ENCODE measurements around the gene PAPOLA. TPM values are rescaled to one million over a fixed set of nuclear protein-coding genes. Genes with fewer than 3 reads are reported as not detected.
A peak's percentile ranks its signal among the peaks of the same experiment; 100 is the strongest.
"Not testable (repeated sequence)": the region's sequence is repeated elsewhere in the genome, so short reads cannot be mapped to it uniquely, and the experiment has no call there.

The PAPOLA gene
- total and polyA plus RNA-seq, 3 experiments from 2014 or later = 67.7 to 186 (median 184) TPM

DNA sequence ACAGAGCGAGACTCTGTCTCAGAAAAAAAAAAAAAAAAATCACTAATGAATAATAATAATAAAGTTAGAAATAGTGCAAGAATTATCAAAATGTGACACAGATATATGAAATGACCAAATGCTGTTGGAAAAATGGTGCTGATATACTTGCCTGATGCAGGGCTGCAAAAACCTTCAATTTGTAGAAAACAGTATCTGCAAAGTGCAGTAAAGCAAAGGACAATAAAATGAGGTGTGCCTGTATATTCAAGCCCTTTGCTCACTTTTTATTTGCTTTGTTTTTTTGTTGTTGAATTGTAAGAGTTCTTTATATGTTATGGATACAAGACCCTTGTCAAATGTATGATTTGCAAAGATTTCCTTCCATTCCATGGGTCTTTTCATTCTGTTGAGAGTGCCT lies 9.0 kb upstream of the PAPOLA start:
- ChIA-PET POLR2A (no interaction called here), CTCF (no interaction called here)
- H3K27ac Mint-ChIP-seq = no peak overlapping the region

GRCh38 chr14:96494331-96494730 lies 7.9 kb upstream of the PAPOLA start:
- no peaks in the 10 kb centered on the region for H3K27me3 ChIP-seq (ENCODE audit: insufficient read depth, low read length, poor library complexity, severe bottlenecking)
- ChIA-PET CTCF (no interaction called here), POLR2A (no interaction called here)
- no peaks in the 10 kb centered on the region for H3K9me3 ChIP-seq (ENCODE audit: low read length)
- Mint-ChIP-seq H3K4me1 (peaks cover 5 to 9% (median 6%) of the 10 kb centered on the region in 3 donors), H3K27ac (no peak overlapping the region), H3K4me3 (no peak overlapping the region), H3K9me3 (no peaks in the 10 kb centered on the region), H3K36me3 (peaks cover 0 to 7% (median 3%) of the 10 kb centered on the region in 3 donors), H3K27me3 (peaks cover 17 to 37% of the 10 kb centered on the region in 2 donors)
- H3K4me3 ChIP-seq (ENCODE audit: low read length) = no peak overlapping the region
- H3K27ac ChIP-seq (ENCODE audit: low read depth, low read length) = no peak overlapping the region
- DNase-seq = no peak
- H3K36me3 ChIP-seq (ENCODE audit: insufficient read depth, low read length) = no peaks in the 10 kb centered on the region
- H3K4me1 ChIP-seq (ENCODE audit: insufficient read depth, low read length) = no peaks in the 10 kb centered on the region

More for the DNA sequence above, 9.0 kb upstream of the PAPOLA start:
- no peaks in the 10 kb centered on the region for H3K4me1 ChIP-seq (ENCODE audit: insufficient read depth, low read length)
- Mint-ChIP-seq H3K4me1 (peaks cover 5 to 9% (median 6%) of the 10 kb centered on the region in 3 donors), H3K36me3 (peaks cover 0 to 7% (median 3%) of the 10 kb centered on the region in 3 donors), H3K9me3 (no peaks in the 10 kb centered on the region), H3K27me3 (peaks cover 19 to 41% of the 10 kb centered on the region in 2 donors), H3K4me3 (no peak overlapping the region)
- H3K4me3 ChIP-seq (ENCODE audit: low read length) = no peak overlapping the region
- H3K36me3 ChIP-seq (ENCODE audit: insufficient read depth, low read length) = no peaks in the 10 kb centered on the region
- H3K27me3 ChIP-seq (ENCODE audit: insufficient read depth, low read length, poor library complexity, severe bottlenecking) = no peaks in the 10 kb centered on the region
- no peak for DNase-seq
- no peaks in the 10 kb centered on the region for H3K9me3 ChIP-seq (ENCODE audit: low read length)
- no peak overlapping the region for H3K27ac ChIP-seq (ENCODE audit: low read depth, low read length)

DNA sequence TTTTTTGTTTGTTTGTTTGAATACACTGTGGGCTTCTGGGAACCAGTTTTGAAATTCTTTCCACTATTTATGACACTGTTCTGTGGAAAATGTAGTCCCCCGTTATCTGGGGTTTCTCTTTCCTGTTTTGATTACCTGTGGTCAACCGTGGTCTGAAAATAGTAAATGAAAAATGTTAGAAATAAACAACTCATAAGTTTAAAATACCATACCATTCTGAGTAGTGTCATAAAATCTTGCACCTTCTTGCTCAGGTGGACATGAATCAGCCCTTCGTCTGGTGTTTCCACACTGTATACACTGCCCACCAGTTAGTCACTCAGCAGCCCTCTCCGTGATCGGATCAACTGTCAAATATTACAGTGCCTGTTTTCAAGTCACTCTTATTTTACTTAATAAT lies 5.1 kb upstream of the PAPOLA start:
- peaks cover 14 to 23% (median 15%) of the 10 kb centered on the region in 3 donors for H3K4me1 Mint-ChIP-seq
- no peak for DNase-seq
- H3K9me3 Mint-ChIP-seq = no peaks in the 10 kb centered on the region
- no peaks in the 10 kb centered on the region for H3K36me3 ChIP-seq (ENCODE audit: insufficient read depth, low read length)
- peaks cover 16 to 20% of the 10 kb centered on the region in 2 donors for H3K27me3 Mint-ChIP-seq
- no peak overlapping the region for H3K27ac Mint-ChIP-seq
- POLR2A ChIA-PET = no interaction called here
- H3K9me3 ChIP-seq (ENCODE audit: low read length) = no peaks in the 10 kb centered on the region
- H3K27ac ChIP-seq (ENCODE audit: low read depth, low read length) = no peak overlapping the region
- H3K4me3 Mint-ChIP-seq = no peak overlapping the region
- no peaks in the 10 kb centered on the region for H3K27me3 ChIP-seq (ENCODE audit: insufficient read depth, low read length, poor library complexity, severe bottlenecking)
- no peak overlapping the region for H3K4me3 ChIP-seq (ENCODE audit: low read length)
- peaks cover 6% of the 10 kb centered on the region for H3K4me1 ChIP-seq (ENCODE audit: insufficient read depth, low read length)
- CTCF ChIA-PET = no interaction called here
- peaks cover 3 to 4% (median 3%) of the 10 kb centered on the region in 3 donors for H3K36me3 Mint-ChIP-seq

DNA sequence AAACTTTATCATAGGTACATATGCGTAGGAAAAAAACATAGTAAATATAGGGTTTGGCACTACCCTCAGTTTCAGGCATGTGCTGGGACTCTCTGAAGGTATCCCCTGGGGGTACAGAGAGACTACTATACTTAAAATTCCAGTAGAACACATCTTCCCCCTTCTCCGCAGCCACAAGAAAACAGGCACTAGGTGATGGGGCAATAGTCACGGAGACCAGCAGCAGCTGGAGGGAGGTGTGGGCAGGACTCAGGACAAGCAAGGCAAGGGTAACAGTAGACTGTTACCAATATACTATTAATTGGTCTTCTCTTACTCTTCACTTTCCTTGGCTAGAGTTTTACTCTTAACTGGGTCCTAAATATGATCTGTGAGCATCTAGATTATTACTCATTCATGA lies 4.6 kb upstream of the PAPOLA start:
- Mint-ChIP-seq H3K9me3 (no peaks in the 10 kb centered on the region), H3K4me1 (peaks cover 15 to 26% (median 16%) of the 10 kb centered on the region in 3 donors), H3K36me3 (peaks cover 2 to 8% (median 3%) of the 10 kb centered on the region in 3 donors), H3K27ac (no peak overlapping the region), H3K27me3 (peaks cover 15 to 17% of the 10 kb centered on the region in 2 donors), H3K4me3 (peak overlapping the region in 1 of 7 donors; percentile 9)
- no peak overlapping the region for H3K4me3 ChIP-seq (ENCODE audit: low read length)
- no peaks in the 10 kb centered on the region for H3K9me3 ChIP-seq (ENCODE audit: low read length)
- ChIA-PET POLR2A (no interaction called here), CTCF (no interaction called here)
- H3K36me3 ChIP-seq (ENCODE audit: insufficient read depth, low read length) = no peaks in the 10 kb centered on the region
- H3K4me1 ChIP-seq (ENCODE audit: insufficient read depth, low read length) = peaks cover 6% of the 10 kb centered on the region
- no peak overlapping the region for H3K27ac ChIP-seq (ENCODE audit: low read depth, low read length)
- no peak for DNase-seq
- no peaks in the 10 kb centered on the region for H3K27me3 ChIP-seq (ENCODE audit: insufficient read depth, low read length, poor library complexity, severe bottlenecking)

GRCh38 chr14:96501217-96501739 lies 904 bp upstream of the PAPOLA start:
- Histone ChIP-seq H3K9me3 (ENCODE audit: low read length) (no peaks in the 10 kb centered on the region), H3K27ac (ENCODE audit: low read depth, low read length) (peak overlapping the region; percentile 93), H3K27me3 (ENCODE audit: insufficient read depth, low read length, poor library complexity, severe bottlenecking) (no peaks in the 10 kb centered on the region), H3K4me1 (ENCODE audit: insufficient read depth, low read length) (peaks cover 35% of the 10 kb centered on the region), H3K36me3 (ENCODE audit: insufficient read depth, low read length) (no peaks in the 10 kb centered on the region), H3K4me3 (ENCODE audit: low read length) (peak overlapping the region; percentile 96)
- DNase-seq = peak in 1 of 5 donors; percentile 12
- H3K4me1 Mint-ChIP-seq = peaks cover 46 to 56% (median 48%) of the 10 kb centered on the region in 3 donors
- peaks cover 0 to 27% (median 0%) of the 10 kb centered on the region in 3 donors for H3K36me3 Mint-ChIP-seq
- ChIA-PET CTCF (no interaction called here), POLR2A (no interaction called here)
- no peaks in the 10 kb centered on the region for H3K9me3 Mint-ChIP-seq
- peaks cover 0 to 3% of the 10 kb centered on the region in 2 donors for H3K27me3 Mint-ChIP-seq
- H3K27ac Mint-ChIP-seq = peak overlapping the region; percentile 74 to 99 (median 97)
- peak overlapping the region; percentile 88 to 99 (median 97) for H3K4me3 Mint-ChIP-seq

GRCh38 chr14:96502621-96503305 lies 581 bp downstream of the PAPOLA start:
- Mint-ChIP-seq H3K27ac (peak overlapping the region; percentile 74 to 100 (median 98)), H3K4me1 (peaks cover 51 to 61% (median 53%) of the 10 kb centered on the region in 3 donors), H3K4me3 (peak overlapping the region; percentile 88 to 99 (median 97)), H3K27me3 (peaks cover 0 to 3% of the 10 kb centered on the region in 2 donors), H3K9me3 (no peaks in the 10 kb centered on the region), H3K36me3 (peaks cover 0 to 27% (median 0%) of the 10 kb centered on the region in 3 donors)
- ChIA-PET CTCF (no interaction called here), POLR2A (interaction anchor here (1.0 kb wide), 1 partner anchor 9 kb away, joined by 5 read pairs; no protein-coding TSS in a partner anchor)
- peaks cover 46% of the 10 kb centered on the region for H3K4me1 ChIP-seq (ENCODE audit: insufficient read depth, low read length)
- peak in 3 of 5 donors; percentile 7 to 52 (median 29) for DNase-seq
- H3K27me3 ChIP-seq (ENCODE audit: insufficient read depth, low read length, poor library complexity, severe bottlenecking) = no peaks in the 10 kb centered on the region
- H3K27ac ChIP-seq (ENCODE audit: low read depth, low read length) = peak overlapping the region; percentile 93
- H3K9me3 ChIP-seq (ENCODE audit: low read length) = no peaks in the 10 kb centered on the region
- no peaks in the 10 kb centered on the region for H3K36me3 ChIP-seq (ENCODE audit: insufficient read depth, low read length)
- peak overlapping the region; percentile 96 for H3K4me3 ChIP-seq (ENCODE audit: low read length)

- peaks cover 0 to 3% of the 10 kb centered on the region in 2 donors for H3K27me3 Mint-ChIP-seq
- H3K4me3 Mint-ChIP-seq = peak overlapping the region; percentile 88 to 99 (median 97)
- DNase-seq = no peak
- H3K36me3 ChIP-seq (ENCODE audit: insufficient read depth, low read length) = no peaks in the 10 kb centered on the region
- peak overlapping the region; percentile 93 for H3K27ac ChIP-seq (ENCODE audit: low read depth, low read length)
- no peaks in the 10 kb centered on the region for H3K9me3 Mint-ChIP-seq
- H3K4me1 ChIP-seq (ENCODE audit: insufficient read depth, low read length) = peaks cover 51% of the 10 kb centered on the region
- no peaks in the 10 kb centered on the region for H3K9me3 ChIP-seq (ENCODE audit: low read length)
- peak overlapping the region; percentile 96 for H3K4me3 ChIP-seq (ENCODE audit: low read length)
- peaks cover 57 to 66% (median 58%) of the 10 kb centered on the region in 3 donors for H3K4me1 Mint-ChIP-seq
- H3K36me3 Mint-ChIP-seq = peaks cover 0 to 27% (median 0%) of the 10 kb centered on the region in 3 donors
- no peaks in the 10 kb centered on the region for H3K27me3 ChIP-seq (ENCODE audit: insufficient read depth, low read length, poor library complexity, severe bottlenecking)
- peak overlapping the region; percentile 74 to 100 (median 98) for H3K27ac Mint-ChIP-seq
- POLR2A ChIA-PET = interaction anchor here (1.0 kb wide), 1 partner anchor 9 kb away, joined by 5 read pairs; no protein-coding TSS in a partner anchor
- CTCF ChIA-PET = no interaction called here
Observed at GRCh38 chr14:96503306-96503679, 1.1 kb downstream of the PAPOLA start.

DNA sequence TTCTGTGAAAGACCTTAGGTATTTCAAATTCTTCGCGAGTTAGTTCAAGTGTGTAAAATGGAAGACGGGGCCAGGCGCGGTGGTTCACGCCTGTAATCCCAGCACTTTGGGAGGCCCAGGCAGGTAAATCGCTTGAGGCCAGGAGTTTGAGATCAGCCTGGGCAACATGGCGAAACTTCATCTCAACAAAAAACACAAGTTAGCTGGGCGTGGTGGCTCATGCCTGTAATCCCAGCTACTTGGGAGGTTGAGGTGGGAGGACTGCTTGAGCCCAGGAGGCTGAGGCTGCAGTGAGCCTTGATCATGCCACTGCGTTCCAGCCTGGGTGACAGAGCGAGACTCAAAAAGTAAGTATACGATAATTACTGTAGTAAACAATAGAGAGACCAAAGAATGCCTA lies 2.2 kb downstream of the PAPOLA start:
- H3K27ac Mint-ChIP-seq = peak overlapping the region in 6 of 8 donors; percentile 36 to 99 (median 96)
- H3K4me3 ChIP-seq (ENCODE audit: low read length) = peak overlapping the region; percentile 96
- H3K4me1 Mint-ChIP-seq = peaks cover 67 to 77% (median 68%) of the 10 kb centered on the region in 3 donors
- peaks cover 59% of the 10 kb centered on the region for H3K4me1 ChIP-seq (ENCODE audit: insufficient read depth, low read length)
- POLR2A ChIA-PET; H3K27ac ChIP-seq (ENCODE audit: low read depth, low read length); H3K9me3 Mint-ChIP-seq; H3K9me3 ChIP-seq (ENCODE audit: low read length); CTCF ChIA-PET; DNase-seq; H3K36me3 ChIP-seq (ENCODE audit: insufficient read depth, low read length); H3K27me3 ChIP-seq (ENCODE audit: insufficient read depth, low read length, poor library complexity, severe bottlenecking); H3K27me3 Mint-ChIP-seq: not testable (repeated sequence)
- H3K4me3 Mint-ChIP-seq = peak overlapping the region; percentile 88 to 99 (median 97)
- peaks cover 0 to 27% (median 0%) of the 10 kb centered on the region in 3 donors for H3K36me3 Mint-ChIP-seq
